SW 1271 (cell line): Measurements from ENCODE around the gene RCBTB2.
"Not testable (repeated sequence)": the region's sequence is repeated elsewhere in the genome, so short reads cannot be mapped to it uniquely, and the experiment has no call there.

ENCODE experiments used
- DNase-seq, 2 experiments: peaks; one replicate each; lab custom pipeline; 2025; lab: John Stamatoyannopoulos, UW

RCBTB2 gene

DNA sequence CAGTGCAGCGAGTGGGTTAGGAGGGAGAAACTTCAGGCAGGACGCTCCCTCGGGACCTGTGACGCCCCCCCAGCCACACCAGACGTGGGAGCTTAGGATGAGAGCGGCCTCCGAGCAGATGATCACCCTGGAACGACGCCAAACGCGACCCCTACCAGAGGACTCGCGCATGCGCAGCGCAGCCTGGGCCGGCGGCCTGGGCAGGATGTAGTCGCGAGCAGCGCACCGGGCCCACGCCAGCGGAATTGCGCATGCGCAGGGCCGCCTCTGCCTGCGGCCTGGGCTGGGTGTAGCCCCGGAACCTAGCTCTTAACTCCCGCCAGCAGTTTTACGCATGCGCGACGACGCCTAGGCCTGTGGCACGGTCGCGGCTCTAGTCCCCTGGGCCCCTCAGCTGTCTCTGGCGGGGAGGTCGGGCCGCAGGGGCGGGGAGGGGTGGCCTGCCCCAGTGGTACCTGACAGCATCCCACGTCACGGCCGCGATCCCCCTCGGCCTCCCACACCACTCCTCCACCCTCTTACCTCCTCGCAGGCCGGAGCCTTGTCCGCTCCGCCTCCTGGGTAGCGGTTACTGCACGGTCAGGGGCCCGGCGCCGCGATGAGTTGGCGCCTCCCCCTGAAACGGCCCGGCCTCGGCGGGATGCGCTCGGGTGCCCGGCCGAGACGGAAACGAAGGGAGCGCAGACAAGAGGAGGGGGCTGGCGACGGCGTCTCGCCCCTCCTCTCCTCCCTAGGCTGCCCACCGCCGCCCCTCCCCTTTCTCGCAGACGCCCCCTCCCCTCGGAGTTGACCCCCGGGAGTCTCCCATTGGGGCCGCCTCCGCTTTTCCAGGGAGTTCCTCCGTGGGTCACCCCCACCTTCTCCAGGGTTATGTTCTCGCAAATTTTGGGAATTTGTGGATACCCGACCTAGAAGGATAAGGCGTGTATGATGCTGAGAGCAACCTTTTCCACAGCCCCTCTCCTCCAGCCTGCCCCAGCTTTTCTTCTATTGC is at the start of gene RCBTB2:
TSS of gene RCBTB2 (minus strand) at position 575 of the 994 bp plus-strand sequence. CDS start 11,141 bp downstream, outside the sequence.
- DNase-seq: peak; percentile 90 to 94

DNA sequence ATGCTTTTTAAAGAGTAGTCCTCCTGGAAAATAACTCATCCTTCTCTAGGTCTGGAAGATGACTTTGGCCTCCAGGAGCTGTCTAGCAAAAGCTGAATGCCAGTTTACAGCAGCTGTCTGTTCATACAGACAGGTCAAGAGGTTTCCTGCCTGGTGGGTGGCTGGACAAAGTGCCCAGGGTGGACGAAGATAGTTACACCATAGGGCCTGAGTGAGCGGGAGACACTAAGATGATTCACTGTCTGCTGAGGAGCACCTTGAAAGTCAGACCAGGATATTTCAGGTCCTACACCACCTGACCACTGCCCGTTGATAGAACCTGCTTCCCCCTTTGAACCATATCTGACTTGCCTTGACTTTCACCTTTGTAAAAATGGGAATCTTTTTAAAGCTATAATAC is 49.2 kb upstream of the RCBTB2 start:
- no peak for DNase-seq

DNA sequence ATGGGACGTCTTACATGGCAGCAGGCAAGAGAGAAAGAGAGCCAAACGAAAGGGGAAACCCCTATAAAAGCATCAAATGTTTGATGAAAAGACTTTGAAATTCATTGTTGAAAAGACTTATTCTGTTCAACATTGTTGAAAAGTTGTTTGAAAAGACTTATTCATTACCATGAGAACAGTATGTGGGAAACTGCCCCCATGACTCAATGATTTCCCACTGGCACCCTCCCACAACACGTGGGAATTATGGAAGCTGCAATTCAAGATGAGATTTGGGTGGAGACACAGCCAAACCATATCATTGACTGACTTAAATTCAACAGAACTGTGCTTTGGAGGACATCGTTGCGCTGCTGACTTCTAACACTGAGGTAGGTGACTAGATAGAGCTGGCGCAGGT is 48.0 kb upstream of the RCBTB2 start:
- no peak for DNase-seq

DNA sequence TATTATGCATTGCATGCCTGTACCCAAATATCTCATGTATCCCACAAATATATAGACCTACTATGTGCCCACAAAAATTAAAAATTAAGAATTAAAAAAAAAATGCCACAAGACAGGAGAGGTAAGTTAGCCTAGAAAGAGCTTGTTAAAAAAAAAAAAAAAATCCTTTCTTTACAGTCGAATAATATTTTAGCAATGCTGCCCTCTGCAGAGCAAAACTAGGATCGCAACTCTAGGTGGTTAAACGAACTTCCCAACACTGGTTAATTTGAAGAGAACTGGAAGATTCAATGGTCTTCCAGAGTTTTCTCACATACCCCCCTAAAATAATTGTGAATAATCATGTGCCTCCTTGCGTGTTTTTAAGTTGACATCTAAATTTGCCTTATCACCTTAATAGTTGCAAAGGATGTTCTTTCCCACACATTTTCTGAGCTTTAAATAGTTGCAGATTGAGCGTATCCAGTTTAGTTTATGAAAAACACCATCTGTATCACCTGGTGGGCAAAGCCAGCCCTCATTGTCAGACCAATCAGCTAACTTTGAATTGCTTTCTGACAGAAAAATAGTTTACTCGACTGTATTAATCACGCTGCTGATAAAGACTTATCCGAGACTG is 47.4 kb upstream of the RCBTB2 start:
- peak in 1 of 2 experiments; percentile 71 for DNase-seq

DNA sequence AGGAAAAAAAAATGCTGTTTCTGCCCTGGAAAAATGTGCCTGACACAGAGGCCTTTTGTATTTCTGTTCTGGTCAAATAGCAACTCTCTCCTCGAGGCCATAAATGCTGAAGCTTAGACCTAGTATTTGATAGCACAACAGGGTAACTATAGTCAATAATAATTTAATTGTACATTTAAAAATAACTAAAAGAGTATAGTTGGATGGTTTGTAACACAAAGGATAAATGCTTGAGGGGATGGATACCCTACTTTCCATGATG is 47.0 kb upstream of the RCBTB2 start:
- not testable (repeated sequence) for DNase-seq

DNA sequence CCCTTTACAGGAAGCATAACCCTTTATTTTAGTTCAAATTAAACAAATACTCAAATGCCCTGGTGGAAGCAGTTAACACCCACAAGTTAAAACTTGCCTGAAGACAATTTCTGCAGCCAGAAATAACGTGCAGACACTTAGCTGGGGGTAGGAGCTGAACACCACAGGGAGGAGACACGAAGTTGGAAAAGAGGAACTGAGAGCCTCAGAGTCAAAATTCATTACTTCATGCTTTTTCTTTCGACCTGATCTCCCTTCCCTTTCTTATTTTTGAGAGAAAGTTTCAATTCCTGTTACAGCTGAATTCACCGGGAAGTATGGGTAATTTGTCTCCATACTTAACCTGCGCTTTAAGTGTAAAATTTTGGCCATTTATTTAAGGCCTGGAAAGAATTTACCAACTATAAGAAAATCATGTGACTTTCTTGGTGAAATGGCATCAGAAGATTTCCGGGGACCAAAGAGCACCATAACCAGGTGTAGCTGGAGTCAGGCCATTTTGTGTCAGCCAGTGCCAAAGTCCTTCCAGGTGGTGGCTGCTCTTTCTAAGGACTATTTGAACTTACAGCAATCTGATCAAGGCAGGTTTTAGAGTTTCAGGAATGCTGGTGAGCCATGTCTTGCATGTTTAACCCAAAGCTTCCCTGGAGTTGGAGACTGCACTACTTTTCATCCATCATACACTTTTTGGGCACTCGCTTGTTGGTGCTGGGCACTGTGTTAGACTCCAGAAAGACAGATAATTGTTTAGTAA is 46.5 kb upstream of the RCBTB2 start:
- no peak for DNase-seq

DNA sequence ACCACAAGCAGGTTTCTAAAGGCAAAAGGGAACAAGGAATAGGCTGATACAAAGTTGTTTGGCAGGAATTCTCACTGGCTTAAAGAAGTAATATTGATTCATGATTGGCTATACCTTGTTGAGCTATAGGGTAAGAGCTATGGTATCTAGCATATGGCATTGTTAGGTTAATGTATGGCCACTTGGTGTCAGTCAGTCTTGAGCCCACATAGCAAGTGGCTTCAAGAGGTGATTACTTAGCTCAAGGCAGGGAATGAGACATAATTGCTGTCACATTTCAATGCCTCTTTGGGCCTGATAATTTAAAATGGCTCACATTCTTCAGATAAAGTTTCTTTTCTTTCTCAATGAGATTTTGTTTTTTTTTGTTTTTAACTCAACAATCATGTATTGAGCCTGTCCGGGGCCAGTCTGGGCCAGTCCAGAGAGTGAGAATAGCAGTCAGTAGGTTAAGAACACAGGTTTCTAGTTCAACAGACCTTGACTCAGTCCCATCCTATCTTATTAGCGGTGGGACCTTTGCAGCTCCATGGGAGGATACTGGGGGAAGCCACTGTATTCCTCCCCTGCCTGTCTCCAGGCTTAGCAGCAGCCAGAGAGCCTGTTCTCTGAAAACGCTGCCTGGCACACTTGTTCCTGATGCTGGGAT is 45.8 kb upstream of the RCBTB2 start:
- DNase-seq: no peak

DNA sequence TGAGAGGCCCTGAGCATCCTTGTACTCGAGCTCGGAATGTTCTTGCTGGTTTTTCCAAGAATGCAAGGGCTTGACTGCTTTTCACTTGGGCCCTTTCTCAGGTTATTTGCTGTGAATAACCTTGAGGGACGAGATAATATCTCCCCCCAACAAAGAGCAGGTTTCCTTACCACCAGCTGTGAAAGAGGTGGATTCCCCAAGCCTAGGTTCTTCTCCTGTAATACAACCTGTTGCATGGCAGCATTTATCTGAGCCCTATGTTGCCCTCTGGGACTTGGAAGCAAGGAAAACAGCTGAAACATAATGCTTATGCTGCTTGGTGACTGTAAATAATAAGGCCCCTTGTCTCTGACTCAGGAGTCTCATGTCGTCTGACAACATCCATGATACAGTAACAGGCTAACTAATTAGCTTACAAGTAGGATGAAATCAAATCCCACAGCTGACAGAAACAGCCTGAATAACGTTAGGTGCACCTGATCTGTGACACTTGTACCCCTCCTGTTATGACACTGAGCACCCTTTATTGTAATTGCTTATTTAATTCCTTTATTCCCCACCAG is 43.6 kb upstream of the RCBTB2 start:
- DNase-seq: no peak

DNA sequence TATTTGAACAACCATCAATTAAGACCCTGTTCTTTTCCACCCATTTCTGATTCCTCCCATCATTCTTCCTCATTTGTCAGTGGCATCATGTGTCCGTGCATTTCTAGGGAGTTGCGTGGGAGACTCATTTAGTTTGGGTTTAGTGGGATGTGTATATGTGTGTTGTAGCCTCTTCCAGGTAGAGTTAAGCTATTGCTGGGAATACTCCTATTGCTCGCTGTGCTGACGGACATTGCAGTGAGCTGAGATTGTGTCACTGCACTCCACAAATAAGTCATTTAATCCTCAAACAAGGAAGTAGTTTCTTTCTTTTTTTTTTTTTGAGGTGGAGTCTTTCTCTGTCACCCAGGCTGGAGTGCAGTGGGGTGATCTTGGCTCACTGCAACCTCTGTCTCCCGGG is 42.2 kb upstream of the RCBTB2 start:
- DNase-seq: no peak

DNA sequence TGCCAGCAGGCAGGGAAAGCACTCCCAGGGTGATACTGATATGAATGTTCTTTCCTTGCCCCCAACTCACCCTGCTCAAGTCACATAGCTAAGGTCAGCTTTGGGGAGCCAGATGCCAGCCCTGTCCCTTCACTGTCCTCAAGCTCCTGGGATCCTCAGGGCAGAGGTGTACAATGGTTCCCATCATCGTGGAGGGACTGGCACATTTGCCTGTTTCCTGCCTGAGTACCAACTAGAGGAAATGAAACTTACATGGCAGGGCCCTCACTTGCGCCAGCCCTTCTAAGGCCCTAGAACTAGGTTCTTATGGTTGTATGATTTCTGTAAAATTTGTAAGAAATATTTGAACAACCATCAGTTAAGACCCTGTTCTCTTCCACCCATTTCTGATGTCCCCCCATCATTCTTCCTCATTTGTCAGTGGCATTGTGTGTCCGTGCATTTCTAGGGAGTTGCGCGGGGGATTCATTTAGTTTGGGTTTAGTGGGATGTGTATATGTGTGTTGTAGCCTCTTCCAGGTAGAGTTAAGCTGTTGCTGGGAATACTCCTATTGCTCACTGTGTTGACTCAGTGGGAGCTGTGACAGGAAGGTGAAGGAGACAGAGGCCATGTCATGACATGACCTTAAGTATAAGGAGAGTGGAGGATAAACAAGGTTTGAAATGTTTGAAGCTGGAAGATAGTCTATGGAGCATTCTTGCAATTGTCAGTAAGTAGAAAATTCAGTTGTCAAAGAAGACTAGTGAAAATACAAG is 41.3 kb upstream of the RCBTB2 start:
- no peak for DNase-seq

DNA sequence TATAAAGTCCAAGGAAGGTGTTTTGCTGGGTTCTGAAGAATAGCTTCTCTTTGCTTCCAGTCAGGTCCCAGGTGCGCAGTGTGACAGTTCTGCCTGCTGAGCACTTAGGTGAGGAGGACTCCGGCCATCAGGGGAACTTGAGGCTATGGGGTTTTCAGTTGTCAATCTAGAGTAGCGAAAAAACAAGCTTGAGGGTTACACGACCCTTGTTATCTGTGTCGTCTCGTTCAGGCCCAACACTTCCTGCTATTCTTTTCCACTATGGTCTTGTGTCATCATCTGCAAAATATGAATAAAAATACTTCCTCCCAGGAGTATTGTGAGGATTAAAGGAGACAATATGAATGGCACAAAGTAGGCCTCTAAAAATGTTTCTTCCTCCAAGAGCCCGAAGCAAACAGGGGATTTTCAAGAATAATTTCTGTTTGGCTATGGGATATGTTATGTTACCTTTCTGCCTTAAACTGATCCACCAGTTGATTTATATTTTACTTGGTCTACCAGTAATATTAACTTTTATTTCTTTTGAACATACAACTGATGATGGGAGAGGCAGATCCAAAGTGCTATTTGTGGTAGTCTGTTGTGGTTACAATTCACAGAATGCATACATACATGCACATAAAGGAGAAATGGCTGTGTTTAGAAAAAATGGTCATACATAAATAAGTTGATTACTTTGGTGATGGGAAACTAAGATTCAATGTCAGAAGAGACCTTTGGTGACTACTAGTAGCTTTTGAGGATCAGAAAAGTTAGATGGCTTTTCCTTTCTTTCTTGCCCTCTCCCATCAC is 40.5 kb upstream of the RCBTB2 start:
- DNase-seq: no peak

DNA sequence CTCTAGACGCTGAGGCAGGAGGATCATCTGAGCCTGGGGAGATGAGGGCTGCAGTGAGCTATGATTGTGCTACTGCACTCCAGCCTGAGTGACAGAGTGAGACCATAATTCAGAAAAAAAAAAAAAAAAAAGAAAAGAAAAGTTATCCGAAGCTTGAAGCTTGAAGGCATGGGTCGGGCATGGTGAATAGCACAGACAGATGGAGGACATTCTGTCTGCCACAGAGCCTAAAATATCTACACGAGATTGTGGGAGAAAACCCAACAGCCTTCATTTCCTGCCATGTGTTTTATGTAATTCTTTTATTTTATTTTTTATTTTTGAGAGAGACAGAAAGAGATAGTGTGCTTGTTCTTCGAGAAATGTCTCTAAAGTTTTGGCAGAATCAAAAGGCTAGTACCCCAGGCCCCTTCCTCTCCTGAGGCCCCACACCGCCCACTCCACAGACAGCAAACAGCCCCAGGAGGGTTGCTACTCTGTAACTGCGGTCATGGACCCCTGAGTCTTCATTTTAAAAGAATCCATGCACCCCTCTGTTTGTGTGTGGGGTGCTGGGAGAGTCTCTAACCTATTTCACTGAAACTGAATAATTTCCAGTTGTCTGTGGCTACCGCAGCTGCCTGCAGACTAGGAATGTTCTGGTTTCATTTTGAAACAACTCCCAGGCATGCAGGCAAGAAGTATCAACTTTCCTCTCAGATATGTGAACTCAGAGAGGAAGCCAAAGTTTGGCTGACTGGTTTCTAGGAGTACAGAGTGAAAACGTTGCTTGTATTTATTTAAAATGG is 38.4 kb upstream of the RCBTB2 start:
- no peak for DNase-seq

DNA sequence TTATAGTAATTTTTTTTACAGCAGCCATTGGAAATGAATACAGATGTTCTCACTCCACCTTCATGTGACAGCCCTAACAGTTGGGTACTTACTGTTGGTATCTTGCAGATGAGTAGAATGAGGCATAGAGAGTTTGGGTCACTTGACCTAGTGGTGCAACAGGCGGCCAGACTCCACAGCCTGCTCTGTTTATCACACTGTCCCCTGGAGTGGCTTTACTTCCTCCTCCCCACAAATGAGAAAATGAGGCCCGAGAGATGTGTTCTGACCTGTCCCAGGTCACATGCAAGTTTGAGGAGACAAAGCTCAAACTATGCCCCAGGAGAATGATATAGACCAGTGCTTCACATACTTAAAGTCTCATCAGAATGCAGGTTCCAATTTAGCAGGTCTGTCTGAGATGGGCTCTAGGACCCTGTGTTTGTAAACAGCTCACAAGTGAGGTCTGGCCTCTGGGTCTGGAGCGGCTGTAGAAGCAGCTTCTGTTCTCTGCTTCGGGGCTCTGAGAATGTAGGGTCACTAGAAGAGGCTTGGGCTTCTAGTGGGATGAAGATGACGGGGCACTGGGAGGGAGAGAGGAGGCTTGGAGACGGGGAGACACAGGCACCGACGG is 37.4 kb upstream of the RCBTB2 start:
- no peak for DNase-seq

DNA sequence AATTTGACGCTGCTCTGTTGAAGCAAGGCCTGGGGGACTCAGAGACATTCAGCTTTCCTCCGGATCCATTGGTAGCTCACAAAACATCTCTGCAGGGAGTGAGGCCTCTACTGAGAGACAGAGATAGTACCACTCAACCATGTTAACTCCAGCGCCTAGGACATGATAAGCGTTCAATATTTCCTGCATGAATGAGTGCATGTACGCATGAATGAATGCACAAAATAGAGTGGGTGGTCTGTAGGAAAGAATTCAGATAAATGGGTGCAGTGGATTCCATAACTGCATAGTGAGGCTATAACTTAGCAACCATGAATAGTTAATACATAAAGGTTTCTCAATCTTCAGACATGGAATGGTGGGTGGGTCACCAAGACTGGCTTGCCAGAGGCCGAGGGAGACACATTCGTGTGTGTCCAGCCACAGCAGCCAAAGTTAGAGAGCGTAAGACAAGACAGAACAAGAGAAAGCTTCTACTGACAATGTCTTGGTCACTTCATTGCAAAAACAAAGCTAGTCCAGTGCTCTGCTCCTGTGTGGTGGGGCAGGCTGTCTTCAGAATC is 36.3 kb upstream of the RCBTB2 start:
- DNase-seq: no peak

DNA sequence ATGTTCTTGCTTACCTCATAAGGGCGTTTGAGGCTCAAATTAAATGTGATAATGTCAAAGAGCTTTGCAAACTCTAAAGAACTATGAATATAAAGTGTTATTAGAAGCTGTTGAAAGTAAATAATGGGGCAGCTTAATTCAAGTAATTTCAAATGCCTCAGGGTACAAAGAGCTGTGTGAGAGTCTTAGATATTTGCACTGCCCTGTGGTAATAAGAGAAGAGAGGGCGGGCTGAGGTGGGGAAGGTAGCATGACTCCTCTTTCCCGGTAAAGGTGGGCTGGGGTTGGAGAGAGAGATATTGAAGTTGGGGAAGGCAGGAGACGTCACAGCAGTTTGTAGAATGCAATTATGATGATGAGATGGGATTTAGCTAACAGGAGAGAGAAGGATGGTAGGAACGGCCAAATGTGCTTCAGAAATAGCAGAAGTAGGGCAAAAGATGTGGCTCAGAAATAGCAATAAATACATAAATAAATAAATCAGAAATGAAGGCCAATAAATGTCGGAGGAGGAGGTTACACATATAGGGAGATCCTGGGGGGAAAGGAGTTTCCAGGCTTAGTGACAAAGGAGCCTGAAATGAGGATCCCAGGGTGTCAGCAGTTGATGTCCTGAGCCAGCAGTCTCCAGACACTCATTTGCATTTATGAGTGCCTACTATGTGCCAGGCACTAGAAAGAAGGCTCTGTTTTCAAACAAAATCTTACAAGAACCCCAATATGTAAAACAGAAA is 35.7 kb upstream of the RCBTB2 start:
- no peak for DNase-seq

DNA sequence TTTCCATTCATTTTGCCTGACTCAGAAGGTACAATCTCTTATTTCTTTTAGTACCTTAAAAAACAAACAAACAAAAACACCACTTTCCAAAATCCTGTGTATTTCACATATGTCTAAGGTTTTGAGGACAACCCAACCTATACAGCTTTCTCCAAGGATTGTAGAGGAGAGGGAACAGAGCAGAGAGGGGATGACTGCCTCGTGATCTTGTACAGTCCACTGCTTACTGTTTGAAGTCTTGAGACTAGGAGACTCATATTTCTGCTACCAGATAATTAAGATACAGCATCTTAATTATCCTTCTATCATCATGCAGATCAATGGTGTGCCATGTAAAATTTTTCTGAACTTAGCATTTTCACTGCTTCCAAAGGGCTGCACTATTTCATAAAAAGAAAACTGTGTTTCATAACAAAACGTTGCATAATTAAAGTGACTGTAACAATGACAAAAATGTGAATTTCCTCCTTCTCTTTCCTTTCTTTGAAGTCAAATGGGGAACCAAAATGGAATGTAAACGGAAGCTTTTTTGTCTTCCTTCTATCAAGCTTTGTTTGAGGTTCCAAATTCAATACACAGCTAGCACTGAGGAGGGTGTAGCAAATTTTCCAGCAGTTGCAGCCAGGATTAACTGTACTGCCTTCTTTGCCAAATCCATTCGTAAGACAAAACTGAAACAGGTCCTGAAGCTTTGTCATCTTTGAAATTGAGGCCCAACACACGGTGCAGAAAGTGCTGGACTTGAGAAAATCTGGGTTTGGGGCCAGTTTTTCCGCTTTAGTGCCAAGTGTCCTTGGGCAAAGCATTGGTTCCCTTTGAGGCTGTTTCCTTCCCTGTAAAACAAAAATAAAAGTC is 34.9 kb upstream of the RCBTB2 start:
- DNase-seq: no peak

DNA sequence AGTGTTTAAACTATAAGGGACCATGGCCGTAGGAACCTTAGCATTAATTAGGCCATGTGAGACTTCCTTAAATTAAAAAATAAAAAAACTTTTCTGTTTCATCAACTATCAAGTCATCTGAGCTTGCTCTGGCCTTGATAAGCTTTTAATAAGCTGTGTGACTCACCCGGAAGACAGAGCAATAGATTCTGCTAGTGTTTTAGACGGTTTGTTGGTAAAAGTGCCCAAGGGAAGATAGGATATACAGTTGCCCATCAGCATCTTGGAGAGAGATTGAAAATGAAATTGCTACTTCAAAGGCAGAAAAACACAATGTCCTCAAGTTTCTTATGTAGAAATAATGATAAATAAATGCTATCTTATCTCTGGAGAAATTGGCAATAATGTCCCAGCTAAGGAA is 31.2 kb upstream of the RCBTB2 start:
- no peak for DNase-seq
